ENCODE measurements around the gene AUP1. TPM values are rescaled to one million over a fixed set of nuclear protein-coding genes. Genes with fewer than 3 reads are reported as not detected.

The AUP1 gene
- total RNA-seq, 1 experiment from 2014 or later, result 140 TPM

DNA sequence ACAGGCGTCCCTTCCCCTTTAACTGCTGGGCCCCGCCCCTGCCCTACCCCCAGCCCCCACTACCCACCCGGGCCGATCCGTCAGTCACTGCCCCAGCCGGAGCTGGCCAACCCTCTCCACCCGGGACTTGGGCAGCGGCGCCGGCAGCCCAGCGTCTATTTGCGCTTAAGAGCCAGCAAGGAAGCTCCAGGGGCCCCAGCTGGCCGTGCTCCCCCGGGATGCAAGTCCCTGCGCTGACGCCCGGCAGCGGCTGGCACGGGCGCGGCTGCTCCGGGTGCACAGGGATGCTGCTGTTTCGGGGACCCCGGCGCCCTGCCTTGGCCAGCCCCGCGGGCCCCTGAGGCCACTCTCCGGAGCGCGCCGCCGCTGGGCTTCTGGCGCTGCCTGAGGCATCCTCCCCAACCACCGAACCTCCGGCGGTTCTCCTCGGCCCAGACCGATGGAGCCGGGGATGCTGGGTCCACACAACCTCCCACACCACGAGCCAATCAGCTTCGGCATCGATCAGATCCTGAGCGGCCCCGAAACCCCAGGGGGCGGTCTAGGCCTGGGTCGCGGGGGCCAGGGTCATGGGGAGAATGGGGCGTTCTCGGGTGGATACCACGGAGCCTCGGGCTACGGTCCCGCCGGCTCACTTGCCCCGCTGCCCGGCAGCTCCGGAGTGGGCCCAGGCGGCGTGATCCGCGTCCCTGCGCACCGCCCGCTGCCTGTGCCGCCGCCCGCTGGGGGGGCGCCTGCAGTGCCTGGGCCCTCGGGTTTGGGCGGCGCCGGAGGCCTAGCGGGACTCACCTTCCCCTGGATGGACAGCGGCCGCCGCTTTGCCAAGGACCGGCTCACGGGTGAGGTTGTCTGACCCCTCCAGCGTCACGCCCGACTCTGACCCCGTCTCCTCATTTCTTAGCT lies 14.9 kb downstream of the AUP1 start, which contains the start of gene TLX2:
Gene TLX2, plus strand, starts transcription at position 83 of the 903 bp plus-strand sequence. Its CDS starts 357 bp downstream, at position 440.
- DNase-seq (ENCODE audit: low read depth), result peak; percentile 16

DNA sequence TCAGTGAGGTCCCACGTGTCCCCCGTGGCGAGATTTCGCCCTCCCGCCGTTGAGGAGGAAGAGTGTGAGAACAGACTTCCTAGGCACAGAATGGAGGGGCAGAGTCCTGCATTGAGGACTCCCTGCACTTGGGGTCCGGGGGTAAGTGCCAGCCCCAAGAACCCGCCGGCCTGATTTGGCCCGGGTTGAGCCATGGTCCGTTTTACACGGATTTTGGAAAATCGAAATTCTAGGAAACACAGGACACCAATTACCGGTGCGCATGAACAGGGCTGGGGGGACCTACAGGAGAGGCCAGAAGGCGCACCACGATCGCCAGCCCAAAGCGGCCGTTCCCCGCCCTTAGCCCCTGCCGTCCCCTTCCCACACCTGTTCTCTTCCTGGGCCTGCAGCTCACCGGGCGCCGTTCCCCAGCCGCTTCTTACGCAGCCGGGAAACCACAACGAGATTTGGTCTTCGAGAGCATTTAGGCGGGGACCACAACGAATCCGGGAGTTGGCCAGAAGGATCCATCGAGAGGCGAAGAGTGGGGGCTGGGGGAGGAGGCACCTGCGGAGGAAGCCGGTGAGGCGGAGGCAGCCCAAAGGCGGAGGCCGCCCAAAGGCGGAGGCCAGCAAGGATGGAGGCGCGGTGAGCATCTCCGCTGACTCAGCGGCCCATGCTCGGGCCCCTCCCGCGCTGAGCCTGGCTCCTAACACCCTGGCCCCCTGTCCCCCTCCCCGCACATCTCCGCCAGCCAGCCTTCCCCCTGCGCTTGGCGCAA lies 15.7 kb downstream of the AUP1 start:
- no peak for DNase-seq (ENCODE audit: low read depth)

DNA sequence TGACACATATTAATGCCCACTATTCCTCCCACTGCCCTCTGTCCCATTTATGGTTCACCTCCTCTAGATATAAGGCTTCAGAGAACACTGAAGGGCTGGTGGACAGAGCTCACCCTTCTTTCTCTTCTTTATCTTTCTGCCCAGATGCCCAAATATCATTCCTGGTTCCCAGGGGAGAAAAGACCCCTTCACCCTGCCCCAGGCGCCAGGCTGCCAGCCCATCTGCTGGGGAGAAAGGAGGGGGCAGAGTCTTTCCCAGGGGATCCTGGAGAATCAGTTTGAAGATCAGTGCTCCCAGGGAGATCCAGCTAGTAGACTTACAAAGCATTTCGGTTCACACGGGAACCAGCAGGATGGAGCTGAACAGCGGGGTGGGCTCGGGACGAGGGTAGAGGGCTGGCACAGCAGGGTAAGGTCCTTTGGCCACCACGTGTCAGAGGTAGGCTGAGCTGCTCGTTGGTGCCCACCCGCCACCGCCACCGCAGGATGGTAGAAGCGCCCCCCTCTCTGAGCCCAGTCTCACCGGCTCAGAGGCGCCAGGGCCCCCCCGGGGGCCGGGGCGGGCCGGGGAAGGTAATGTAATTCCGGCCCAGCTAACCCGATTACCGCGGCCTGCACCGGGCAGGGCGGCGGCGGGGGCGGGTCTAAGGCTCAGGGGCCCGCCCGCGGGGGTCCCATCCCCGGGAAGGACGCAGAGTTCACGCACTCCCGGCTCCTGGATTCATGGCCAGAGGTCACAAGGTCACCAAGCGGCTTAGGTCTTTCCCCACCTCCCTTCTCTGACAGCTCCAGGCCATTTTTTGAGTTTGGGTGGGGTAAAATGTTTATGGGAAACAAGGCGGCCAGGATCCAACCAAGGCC lies 16.5 kb downstream of the AUP1 start:
- no peak for DNase-seq (ENCODE audit: low read depth)

DNA sequence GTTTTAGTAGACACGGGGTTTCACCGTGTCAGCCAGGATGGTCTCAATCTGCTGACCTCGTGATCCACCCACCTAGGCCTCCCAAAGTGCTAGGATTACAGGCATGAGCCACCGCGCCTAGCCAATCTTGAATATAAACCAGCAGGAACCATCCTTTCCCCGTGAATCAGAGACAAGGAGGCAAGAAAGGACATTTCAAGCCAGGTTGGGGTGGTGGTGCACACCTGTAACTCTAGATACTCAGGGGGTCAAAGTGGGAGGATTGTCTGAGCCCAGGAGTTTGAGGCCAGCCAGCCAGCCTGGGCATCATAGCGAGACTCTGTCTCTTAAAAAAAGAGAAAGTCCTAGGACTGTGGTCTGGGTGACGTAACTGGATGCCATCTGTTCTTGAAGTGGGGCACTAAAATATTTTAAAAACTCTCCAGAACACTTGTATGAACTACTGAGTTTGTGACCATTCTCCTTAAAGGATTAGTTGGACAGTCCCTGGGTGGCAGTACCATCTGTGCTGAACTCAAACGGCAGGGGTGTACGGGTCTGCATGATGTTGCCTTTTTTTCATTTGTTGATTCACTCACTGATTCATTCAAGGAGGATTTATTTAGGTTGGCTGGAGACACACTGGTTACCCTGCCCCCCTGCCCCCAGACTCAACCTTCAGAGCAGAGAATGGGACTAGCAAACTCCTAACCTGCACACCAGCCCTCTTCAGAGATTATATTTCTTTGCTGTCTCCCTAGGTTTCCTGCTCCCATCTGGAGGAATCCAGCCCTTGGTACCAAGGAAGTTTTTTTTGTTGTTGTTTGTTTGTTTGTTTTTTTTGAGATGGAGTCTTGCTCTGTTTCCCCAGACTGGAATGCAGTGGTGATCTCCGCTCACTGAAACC lies 18.2 kb downstream of the AUP1 start:
- DNase-seq (ENCODE audit: low read depth), result peak; percentile 70

DNA sequence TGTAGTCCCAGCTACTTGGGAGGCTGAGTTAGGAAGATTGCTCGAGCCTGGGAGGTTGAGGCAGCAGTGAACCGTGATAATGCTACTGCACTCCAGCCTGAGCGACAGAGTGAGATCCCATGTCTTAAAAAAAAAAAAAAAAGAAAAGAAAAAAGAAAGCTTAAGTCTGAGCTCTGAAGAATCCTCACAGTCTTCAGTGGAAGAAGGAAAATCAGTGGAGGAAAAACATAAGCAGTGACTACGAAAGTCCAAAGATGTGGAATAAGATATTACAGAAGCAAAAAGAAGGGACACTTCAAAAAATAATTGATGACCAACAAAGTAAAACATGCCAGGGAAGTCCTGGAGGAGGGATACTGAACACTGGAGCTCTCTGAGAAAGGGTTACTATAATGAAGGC lies 19.2 kb downstream of the AUP1 start:
- DNase-seq (ENCODE audit: low read depth), result no peak

DNA sequence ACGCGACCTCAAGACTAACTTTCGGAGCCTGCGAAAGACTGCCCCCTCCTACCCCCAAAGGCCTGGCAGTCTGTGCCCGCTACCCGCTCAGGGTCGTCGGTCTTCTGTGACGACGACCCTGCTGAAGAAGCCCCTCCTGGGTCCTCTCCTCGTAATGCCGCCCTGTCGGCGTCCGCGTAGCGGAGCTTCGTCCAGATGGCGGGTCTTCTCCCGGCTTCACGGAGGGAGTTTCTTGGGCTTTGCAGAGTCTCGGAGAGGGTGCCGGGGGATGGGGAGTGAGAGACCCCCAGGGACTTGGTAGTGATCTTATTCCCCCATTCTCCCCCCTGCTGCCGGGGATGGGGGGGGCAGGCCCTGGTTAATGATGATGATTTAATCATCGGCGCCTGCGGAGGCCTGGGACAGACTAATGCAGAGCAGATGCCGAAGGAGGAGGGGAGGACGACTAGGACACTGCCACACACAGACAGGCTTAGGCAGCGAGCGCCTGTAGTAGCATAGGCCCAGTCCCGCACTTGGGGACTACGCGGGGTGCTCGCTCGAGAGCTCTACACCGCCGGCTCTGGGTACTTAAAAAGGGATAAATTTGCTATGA lies 21.5 kb downstream of the AUP1 start:
- no peak for DNase-seq (ENCODE audit: low read depth)

DNA sequence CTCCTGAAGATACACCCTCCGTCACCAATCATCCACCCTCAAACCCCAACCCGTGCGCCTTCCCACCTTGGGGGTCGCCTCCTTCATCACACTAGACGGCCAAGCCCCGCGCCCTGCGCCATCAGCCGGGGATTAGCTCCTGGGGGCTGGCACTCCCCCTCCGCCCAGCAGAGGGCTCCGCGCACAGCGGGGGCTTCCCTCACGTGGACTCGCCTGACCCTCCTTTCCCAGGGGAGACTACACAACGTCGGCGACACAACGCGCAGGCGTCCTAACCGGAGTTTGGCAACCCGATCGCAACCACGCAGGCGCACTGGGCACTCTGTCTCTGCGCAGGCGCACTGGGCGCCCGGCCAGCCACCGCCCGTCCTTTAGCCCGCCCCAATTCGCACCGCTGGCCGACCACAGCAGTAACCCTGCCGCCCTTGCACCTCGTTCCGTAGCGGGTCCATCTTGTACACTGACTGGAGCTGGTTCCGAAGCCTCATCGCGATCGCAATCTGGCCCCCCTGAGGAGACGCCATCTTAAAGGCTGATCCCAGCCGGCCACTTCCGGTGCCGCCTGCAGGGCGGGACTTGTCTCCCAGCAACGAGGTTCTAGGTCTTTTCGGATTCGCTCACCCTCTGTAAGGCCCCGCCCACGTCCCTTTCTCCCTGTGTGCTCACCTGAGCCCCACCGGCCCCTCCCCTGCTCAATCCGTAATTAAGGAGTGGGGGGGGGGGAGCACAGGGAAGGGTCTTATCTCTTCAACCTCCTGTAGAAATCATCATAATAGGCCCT lies 22.2 kb downstream of the AUP1 start, which contains the start of gene PCGF1:
Gene PCGF1, minus strand, starts transcription at position 551 of the 781 bp plus-strand sequence. Its CDS starts 27 bp downstream, at position 524.
- DNase-seq (ENCODE audit: low read depth), result peak; percentile 95

DNA sequence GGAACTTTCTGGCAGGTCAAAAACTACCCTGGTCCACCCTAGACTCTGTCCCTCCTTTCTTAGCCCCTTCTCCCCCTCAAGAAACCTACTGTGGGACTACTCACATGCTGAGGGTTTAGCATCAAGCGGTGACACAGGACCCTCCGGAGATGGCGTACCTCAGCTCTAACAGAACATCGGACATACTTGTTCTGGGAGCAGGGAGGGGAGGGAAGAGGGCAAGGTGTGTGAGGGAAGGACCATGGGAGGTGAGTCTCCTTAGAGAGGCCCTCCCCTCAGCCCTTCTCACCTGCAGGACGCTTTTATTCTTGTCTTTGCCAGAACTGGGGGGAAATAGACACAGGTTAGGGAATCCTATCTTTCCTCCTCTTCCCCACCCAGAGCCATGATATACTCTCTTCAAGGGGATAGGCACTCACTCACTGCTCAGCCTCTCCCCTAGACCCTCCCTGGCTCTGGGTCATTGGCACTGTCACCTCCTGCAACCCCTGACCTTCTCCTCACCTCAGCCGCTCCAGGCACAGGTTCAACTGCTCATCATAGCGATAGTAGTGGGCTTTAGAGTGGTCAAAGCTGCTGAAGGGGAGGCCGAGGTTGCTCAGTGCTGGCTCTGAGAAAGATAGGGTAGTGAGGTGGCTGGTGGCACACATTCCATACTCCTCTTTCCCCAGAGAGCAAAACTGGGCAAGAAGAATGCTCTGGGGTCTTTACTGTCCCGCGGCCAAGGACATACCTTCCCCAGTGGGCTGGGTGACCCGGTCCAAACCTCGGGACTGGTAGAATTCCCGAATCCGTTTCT lies 23.9 kb downstream of the AUP1 start:
- no peak for DNase-seq (ENCODE audit: low read depth)

DNA sequence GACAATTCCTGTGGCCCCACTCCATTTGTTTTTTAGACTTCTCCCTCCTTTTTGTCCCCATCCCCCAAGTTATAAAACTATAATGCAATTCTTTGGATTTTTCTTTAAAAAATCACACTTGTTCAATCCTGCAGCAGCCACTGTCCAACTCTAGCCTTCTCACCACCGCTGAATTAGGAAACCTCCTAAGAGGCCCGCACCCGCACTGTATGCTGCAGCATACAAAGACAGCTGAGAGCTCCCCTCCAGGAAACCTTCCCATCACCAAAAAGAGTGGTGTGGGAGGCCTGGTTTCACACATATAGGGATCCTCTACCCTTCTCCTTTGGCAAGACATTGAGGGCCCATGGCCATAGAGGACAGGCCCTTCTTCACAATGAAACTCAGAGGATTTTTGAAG lies 24.9 kb downstream of the AUP1 start:
- DNase-seq (ENCODE audit: low read depth), result no peak

DNA sequence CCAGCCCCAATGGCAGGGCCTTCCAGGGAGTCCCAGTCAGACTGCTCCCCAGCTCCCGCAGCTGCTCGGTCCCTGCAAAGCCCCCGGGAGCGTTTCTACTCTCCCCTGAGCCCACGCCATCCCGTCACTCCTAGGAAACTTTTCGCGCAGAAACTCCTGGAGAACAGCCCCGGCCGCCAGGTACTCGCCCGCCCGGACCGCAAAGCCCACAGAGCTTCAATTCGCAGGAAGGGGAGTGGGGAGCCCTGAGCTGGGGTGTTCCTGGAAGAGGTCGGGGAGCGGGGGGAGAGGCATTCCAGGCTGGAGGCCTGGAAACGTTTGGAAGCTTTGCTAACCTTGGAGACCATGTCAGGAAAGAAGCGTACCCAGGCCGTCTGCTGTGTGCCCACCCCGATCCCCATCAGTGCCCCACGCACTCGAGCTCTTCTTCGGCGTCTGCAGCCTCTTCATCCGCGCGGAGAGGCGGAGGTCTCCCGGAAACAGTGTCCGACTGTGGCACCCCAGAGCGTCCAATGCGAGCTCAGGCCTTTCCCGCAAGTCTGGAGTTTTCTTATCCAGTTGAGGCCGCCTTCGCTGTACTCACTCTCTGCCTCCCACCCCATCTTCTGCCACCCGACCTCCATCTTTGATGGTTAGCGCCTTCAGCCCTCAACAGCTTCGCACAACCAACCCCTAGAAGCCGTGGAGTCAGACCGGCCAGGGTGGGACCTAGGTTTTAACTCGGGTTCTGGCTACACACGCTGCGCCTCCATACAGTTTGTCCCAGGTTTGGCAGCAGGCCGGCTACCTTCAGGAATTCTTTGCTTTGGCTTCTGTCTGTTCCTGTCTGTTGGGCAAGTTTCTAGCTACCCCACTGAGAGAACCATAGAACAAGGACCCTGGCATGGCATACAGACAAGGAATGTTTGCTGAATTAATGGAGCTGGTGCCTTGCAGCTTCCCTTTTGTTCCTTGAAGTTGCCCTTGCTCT lies 25.7 kb downstream of the AUP1 start:
- no peak for DNase-seq (ENCODE audit: low read depth)

DNA sequence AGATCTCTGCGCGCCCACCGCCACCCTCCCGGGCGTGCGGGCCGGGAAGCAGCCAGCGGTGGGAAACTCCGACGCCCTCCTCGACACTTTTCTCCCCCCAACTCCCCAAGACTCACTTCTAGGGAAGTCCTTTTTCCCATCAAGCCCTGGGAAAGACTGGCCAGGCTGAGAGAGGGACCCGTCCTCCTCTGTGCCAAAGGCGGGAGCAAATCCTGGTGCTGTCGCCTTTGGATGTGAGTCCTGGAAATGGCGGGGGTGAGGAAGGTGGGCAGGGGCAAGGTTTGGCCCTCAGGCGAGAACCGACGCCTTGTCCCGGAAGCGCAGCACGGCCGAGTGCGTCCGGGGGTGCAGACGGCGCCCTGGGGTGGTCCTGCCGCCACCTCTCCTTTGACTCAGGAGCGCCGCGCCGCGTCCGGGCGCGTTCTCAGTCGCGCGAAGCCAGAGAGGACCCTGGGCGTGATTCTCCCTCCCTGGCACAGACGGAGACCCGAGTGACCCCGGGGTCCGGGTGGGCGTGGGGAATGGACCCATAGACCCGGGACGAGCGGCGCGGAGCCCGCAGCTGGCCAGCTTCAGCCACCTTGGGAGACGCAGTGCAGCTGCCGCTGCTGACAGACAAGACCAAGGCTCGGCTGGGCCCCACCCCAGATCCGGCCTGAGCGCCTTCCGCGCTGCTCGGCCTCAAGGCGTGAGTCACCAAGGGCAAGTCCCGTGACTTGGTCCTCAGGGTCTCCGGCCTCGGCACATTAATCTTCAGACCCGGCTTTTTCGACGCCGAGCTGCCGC lies 26.6 kb downstream of the AUP1 start:
- DNase-seq (ENCODE audit: low read depth), result peak; percentile 83

DNA sequence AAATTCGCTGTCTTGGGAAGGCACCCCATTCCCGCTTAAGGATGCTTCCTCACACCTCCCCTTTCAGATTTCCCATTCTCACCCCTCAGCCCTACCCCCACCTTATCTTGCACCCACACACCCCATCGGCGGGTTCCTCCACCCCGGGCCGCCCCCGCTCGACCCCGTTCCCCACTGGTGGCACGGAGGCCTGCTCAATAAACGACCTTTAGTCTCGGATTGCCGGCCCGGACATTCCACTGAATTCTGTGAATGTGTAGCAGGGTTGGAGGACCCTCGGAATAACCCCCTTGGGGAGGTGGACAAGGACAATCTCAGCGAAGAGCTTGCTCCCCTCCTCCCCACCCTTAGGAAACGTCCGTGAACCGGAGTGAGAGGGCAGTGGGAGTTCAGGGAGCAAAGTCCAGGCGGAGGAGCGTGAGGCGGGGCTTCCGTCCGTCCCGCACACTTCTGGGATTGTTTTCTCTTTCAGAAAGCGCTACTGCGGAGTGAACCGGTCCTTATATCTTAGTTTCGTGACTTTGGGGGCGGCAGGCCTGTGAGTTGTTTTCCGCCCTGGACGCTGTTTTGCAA lies 27.3 kb downstream of the AUP1 start:
- no peak for DNase-seq (ENCODE audit: low read depth)

DNA sequence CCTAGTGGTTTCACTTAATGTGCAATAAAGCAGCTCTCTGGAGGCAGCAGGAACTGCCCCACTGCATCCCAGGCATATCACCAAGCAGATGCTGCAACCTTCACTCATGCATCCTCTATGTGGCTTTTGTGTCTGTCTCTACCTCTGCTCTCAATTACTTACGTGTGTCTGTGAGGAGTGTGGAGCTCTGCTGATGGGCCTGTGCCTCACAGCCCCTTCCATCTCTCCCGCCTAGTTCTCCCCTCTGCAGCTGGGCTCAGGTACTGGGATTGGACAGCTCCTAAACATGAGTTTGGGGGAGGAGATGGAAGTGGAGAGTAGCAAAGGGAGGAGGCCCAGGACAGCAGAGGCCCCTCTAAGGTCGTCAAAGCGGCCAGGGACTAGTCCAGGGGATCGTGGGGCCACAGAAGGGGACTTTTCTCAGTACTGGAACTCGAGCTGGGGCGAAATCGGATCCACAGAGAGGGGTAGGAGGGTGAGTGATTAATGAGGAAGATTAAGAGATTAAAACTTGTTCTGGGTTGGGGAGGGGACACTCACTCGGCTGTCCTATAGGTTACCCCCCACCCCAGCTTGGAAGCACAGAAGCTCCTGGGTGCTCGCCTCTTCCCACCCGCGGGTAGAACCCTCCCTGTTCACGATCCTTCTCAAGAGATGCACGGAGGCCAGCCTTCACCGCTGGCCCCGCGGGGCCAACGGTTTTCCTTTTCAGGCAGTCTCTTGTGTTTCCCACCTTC lies 28.0 kb downstream of the AUP1 start:
- no peak for DNase-seq (ENCODE audit: low read depth)

DNA sequence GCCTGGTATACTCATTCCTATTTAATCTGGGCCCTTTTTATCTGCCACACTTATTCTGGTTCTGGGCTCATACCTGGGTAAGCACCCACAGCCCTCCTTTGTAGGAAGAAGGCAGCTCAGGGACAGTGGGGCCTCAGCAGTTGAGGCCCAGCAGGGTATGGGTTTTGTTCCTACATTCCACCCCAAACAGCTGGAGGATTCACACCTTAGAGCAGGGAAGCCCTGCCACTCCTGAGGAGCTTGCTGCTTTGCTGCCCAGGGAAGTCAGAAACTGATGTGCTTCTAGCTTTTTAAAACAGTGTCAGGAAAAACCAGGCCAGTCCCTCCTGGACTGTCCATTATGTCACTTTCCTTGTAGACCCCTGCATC lies 28.9 kb downstream of the AUP1 start:
- no peak for DNase-seq (ENCODE audit: low read depth)

DNA sequence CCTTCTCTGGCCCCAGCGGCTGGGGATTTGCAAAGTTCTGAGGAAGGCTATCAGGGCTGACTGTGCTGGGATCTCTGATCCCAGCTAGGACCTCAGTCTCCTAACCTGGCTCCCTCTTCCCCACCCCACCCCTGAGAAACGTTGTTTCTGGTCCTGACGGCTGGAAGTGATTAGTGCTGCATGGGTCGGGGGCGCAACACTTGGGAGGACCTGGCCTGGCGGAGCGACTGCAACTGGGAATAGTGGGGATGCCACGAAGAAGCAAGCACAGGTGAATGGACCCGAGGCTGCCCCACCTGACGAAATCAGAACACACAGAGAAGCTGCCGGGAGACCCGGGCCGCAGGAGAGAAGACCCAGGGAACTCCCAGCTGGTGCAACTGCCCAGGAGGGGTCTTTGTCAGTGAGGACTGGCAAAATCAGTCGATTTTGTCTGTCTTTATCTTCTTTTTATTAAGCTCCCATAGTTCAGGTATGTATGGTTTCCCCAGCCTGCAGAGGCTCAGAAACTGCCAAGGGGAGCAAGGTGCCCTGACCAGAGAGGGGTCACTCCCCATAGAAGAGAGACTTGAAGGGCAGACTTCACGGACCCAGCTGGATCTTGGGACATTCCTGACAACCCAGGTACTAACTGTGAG lies 29.4 kb downstream of the AUP1 start:
- no peak for DNase-seq (ENCODE audit: low read depth)
